Cardiac septum (tissue), 1 donor: ENCODE results near the gene SLC4A2. TPM values are rescaled to one million over a fixed set of nuclear protein-coding genes. Genes with fewer than 3 reads are reported as not detected.
A peak's percentile ranks its signal among the peaks of the same experiment; 100 is the strongest.

ENCODE experiments used
- DNase-seq: peaks from one replicate; pipeline ENCODE4 v3.0.0-alpha.2; 2020; ENCODE audit warnings: low spot score
- intact Hi-C: fragments of 100-400 bp; cut with DNase I; formaldehyde crosslinking; loops from one replicate; pipeline ENCODE4 v1.14.0; 2022
- total RNA-seq: library from RNA; stranded (reverse); fragmentation: NEBNext Ultra II Directional; extraction: Animal tissue kit (Norgen Biotek cat#: 25700); gene quantifications from one replicate; pipeline ENCODE4 v1.2.1, GENCODE V29; 2021
- donor health status: DM: no; HTN: no; CAD: no.

The SLC4A2 gene
- total RNA-seq, 1 donor from 2014 or later: 83.4 TPM

DNA sequence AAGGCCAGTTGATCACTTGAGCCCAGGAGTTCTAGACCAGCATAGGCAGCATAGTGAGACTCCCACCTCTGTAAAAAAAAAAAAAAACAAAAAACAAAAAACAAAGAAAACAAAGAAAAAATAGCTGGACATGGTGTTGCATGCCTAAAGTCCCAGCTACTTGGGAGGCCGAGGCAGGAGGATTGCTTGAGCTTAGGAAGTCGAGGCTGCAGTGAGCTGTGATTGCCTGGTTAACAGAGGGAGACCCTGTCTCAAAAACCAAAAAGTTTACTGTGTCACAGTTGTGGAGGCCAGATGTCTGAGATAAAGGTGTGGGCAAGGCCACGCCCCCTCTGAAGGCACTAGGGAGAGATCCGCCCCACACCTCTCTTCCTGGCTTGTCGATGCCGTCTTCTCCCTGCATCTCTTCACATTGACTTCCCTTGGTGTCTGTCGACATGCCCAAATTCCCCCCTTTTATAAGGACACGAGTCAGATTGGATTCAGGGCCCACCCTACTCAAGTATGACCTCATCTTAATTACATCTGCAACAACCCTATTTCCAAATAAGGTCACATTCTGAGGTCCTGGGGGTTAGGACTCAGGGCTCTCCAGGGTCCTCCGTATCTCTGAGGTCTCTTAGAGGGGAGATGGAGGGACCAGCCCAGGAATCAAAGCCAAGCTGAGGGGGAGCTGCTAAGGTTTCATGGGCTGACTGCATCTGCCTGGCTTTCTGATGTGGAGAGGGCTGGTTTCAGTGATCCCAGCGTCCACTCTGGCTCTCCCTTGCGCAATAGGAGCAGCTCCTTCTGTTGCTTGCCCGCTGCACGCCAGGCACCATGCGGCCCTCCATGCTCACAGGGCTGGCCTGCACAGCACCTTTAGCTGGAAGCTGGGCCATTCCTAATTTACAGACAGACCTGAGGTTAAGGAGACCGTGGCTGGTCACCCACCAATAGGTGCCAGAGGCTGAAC lies 50.0 kb downstream of the SLC4A2 start:
- intact Hi-C loops: loop anchor here (5.0 kb wide), 2 partner anchors 82 to 207 kb away; partner anchors contain the start of gene ABCB8
- DNase-seq: no peak

DNA sequence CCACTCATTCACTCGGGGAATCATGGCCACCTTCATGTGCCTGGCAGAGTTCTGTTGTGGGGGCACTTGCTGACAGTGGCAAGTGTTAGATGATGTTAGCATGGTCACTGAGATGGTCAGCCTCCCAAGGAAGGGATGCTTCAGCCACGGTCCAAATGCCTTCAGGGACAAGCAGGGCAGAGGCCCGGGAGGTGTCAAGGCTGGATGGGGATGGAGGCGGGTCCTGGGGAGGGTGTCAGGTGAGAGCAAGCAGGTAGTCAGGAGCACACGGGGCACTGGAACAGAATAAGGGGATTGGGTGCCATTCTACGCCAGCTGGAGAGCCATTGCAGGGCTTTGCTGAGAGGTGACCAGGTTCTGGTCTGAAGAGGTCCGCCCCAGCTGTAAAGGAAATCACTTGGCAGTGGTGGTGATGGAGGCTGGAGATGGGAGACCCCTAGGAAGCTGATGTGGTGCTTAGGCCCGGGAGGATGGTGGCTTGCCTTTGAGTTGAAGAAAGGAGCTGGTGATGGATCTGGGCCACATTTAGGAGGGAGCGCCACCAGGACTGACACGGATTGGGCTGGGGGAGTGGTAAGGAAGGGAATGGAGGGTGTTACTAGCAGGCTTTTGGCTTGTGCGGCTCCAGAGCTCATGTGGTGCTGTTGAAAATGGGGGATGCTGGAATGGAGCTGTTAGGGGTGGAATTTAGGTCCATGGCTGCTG lies 51.0 kb downstream of the SLC4A2 start:
- intact Hi-C loops: loop anchor here (5.0 kb wide), 2 partner anchors 83 to 208 kb away; partner anchors contain the start of gene ABCB8
- DNase-seq: no peak

DNA sequence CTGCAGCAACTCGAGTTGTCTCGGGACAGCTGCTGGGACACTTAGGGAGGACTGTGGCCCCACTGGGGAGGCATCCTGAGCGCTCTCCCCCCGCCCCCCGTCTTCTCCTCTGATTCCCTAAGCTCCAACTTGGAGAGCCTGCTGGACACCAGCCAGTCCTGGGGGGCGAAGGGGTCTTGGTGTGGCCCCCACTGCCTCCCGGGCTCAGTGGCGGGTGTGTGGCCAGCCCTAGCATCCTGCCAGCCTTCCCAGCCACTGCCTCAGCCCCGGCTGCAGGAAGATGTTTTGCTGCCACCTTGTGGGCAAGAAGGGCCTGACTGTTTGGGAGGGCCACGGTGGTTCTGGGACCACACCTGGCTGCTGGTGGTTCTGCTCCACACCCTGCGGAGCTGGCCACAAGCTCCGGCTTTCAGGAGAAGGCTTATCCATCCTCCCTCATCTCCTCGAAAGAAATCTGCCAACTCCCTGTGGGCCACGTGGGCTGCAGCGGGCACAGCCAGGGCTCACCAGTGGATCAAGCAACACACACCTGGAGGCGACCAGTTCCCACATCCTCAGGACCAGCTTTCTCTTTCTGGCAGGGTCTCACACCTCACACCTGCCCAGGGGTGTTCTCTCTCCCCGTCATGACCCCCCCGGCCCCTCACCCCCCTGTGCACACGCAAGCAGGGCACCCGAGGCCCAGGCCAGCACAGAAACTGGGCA lies 51.7 kb downstream of the SLC4A2 start:
- intact Hi-C loops: loop anchor here (5.0 kb wide), 2 partner anchors 84 to 209 kb away; partner anchors contain the start of gene ABCB8
- DNase-seq: peak; percentile 89

DNA sequence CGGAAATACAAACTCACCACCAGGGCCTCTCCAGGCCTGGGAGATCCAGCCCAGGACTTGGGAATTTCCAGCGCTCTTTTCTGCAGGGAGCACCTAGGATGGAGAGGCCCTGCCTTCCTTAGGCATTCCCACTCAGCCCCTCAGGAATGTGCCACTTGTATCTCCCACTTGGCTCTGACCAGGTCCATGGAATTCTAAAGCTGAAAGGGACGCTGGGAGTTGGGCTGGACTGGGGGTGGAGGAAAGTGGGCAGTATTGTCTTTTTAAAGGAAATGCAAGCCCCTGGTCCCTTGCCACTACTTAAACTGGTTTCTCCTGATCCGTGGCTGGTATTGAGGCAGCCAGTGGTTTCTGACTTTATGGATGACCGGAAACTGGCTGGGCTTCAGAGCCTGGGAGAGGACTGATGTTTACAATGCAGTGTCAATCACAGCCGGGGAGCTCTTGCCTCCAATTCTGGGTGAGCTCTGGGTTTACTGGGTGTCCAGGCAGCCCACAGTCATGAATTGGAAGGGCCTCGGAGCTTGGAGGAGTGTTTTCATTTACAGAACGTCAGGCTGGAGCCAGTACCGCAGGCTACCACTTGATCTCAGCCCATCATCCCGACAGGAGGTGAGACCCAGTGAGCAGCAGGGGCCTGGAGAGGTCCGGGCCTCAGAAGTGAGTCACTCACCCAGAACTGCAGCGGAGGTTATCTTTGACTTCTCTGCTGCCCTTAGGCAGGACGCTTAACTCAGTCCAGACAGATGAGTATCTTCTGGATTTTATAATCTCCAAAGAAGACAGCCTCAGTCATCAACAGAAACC lies 54.2 kb downstream of the SLC4A2 start:
- DNase-seq: no peak
- intact Hi-C loops: loop anchor here (5.0 kb wide), 2 partner anchors 86 to 211 kb away; partner anchors contain the start of gene ABCB8

DNA sequence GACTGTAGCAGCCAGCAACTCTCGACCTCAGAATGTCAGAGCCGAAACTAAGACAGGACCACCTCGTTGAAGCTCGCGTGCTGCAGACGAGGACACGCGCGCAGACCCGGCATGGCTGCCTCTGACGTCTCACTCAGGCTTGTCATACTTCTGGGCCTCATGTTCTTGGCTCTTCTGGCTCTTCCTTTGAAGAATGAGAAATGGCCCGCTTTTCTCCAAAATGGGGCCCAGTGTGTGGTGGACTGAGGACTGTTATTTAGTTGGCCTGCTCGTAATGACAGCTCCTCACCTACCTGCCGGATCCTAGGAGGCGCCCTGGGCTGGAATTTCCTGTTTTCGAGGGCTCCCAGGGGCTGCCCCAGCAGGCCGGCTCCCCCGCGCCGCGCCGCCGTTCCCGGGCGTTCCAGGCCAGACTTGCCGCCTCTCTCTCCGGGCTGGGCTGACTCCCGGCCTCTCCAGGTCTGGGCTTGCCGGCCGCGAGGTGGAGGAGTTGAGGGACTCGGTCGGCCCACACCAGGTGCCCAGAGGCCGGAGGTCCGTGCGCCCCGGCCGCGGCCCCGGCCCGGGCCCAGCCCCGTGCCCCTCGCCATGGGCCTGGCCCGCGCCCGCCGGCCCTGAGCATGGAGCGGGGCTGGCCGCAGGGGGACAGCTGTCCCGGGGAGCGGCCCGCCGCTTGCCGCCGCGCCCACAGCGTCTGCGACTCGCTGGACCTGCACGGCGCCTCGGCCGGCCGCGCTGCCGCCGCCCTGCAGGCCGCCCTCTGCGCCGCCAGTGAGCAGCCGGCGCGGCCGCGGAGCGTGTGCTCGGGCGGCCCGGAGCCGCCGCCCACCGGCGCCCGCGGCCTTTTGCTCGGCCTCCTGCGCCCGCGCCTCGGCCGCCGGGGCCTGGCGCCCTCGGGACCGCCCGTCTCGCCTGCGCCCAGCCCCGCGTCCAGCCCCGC lies 55.0 kb downstream of the SLC4A2 start:
- no peak for DNase-seq
- intact Hi-C loops: loop anchor here (5.0 kb wide), 2 partner anchors 87 to 212 kb away; partner anchors contain the start of gene ABCB8

DNA sequence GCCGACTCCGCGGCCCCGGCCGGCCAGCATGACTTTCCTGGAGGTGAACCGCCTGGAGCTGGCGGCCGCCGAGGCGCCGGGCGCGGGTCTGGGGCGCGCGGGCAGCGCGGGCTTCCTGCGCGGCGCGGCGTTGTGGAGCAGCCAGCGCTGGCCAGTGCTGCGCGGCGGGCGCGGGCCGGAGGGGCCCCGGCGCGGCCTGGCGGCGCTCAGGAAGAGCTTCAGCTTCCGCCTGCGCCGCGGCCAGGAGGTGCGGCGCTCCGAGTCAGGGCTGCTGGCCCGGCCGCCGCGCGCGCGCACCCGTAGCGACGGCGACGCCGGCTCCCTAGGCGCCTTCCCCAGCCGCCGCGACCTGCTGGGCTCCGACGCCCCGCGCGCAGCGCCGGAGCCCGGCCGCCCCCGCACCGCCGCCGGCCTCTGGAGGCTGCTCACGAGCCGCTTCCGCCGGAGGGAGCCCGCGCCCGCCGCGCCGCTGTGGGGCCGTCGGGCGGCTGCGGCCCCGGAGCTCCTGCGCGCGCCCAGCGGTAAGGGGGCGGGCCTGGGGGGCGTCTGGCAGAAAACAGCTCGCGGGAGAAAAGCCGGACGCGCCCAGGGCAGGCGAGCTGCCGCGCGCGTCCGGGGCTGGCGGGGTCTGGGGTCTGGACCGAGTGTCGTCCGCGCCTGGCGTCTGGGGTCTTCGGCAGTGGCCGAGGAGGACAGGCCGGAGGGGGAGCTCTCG lies 55.9 kb downstream of the SLC4A2 start:
- no peak for DNase-seq
- intact Hi-C loops: no loop called here

DNA sequence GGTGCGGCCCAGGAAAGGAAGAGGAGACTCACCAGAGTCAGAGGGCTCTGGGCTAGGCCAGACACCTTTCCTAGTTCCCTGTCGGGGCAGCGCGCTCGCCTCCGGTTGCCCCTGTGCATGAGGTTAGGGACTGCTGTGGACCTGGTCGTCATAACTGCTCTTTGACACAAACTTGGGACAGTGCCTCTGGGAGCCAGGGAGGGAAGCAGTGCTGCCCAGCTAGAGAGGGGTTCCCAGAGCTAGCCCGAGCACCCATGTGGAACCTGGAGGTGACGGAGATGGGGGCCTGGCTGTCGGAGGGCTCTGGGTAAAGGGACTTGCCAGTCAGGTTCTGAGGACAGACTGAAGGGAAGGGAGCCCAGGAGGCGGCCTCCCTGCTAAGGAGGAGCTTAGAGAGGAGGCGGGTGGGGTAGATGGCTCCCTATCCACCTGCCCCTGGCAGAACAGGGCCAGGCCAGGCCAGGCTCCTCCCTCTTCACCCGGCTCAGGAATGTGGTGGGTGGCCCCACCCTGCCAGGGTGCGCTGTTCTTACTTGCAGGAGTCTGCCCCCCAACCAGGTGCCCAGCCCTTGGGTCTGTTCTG lies 56.5 kb downstream of the SLC4A2 start:
- intact Hi-C loops: no loop called here
- no peak for DNase-seq

DNA sequence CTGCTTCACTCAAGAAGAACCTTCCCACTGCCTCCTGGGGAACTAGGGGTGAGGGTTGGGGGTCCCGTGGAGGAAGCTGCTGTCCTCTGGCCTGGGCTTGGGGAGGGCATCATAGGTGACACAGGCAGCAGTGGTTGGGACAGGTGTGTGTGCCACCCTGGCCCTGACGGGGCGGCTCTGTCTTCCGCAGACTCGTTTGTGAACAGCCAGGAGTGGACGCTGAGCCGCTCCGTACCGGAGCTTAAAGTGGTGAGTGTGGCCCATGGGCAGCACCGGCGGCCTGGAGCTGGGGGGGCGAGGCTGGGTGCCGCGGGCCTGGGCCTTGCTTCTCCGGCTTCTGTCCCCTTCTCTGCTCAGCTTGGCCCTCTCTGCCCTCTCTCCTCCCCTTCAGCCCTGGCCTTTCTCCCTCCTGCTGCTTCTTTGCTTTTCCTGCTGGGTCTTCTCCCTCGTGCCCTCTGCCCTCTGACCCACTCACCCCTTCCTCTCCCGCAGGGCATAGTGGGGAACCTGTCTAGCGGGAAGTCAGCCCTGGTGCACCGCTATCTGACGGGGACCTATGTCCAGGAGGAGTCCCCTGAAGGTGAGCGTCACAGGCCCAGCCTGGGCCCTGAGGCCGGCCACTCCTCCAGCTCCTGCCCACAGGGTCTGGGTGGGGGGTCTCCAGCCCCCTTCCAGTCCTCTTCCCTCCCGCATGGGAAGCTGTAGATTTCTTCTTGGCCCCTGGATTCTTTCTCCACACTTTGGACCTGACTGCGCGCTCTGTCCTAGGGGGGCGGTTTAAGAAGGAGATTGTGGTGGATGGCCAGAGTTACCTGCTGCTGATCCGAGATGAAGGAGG lies 57.4 kb downstream of the SLC4A2 start:
- intact Hi-C loops: no loop called here
- no peak for DNase-seq

DNA sequence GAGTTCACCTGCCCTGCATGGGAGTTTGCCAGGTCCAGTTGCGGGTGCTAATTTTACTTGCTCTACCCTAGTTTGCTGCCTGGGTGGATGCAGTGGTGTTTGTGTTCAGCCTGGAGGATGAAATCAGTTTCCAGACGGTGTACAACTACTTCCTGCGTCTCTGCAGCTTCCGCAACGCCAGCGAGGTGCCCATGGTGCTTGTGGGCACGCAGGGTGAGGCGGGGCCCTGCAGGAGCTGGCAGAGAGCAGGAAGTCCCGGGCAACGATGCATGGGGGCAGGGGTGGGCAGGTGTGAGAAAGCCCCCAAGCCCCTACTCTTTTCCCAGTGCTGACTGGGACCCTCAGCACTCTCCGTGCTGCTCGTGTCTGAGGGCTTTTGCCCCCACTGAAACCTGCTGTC lies 58.2 kb downstream of the SLC4A2 start:
- intact Hi-C loops: no loop called here
- no peak for DNase-seq

DNA sequence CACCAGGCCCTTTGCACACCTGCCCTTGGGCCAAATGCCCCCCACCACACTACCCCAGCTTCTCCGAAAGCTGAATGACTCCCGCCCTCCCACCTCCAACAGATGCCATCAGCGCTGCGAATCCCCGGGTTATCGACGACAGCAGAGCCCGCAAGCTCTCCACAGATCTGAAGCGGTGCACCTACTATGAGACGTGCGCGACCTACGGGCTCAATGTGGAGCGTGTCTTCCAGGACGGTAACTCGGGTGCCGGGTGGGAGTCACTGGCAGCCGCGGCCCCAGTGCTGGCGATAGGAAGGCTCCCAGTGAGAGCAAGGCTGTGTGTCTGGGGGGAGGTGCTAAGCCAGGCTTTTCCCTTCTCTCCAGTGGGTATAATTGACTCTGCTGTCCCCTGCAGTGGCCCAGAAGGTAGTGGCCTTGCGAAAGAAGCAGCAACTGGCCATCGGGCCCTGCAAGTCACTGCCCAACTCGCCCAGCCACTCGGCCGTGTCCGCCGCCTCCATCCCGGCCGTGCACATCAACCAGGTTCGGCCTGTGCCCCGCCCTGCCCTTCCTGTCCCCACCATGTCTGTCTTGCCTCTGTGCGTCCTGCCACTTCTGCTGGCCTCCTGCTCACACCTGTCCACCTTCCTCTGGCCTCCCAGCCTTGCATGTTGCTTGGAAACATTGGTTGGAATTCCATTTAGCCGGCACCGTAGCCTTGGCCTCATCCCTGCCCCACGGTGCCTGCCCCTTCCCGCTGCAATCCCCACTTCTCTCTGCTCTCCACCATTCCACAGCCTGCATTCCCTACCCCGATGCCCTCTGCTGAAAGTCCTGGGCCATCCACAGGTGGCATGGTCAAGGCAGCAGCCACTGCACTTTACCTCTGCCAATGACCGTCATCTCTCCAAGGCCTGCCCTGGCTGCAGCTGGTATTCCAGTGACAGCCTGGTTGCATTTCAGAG lies 59.0 kb downstream of the SLC4A2 start:
- intact Hi-C loops: no loop called here
- DNase-seq: no peak

DNA sequence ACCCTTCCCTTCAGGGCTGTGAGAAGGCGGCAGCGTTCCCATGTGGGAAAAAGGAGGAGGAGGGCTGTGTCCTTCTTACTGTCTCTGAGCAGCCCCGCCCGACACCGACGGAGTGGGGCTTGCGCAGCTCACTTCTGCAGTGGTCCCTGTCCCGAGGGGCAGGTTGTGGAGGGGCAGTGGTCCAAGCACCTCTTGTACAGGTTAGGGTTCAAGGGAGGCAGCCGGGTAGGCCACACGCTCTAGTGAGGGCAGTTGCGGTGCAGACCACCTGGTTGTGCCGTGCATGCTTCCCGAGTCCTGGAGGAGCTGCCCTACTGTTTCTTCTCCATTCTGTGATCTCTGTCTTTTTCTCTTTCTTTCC lies 59.6 kb downstream of the SLC4A2 start:
- intact Hi-C loops: no loop called here
- DNase-seq: no peak

DNA sequence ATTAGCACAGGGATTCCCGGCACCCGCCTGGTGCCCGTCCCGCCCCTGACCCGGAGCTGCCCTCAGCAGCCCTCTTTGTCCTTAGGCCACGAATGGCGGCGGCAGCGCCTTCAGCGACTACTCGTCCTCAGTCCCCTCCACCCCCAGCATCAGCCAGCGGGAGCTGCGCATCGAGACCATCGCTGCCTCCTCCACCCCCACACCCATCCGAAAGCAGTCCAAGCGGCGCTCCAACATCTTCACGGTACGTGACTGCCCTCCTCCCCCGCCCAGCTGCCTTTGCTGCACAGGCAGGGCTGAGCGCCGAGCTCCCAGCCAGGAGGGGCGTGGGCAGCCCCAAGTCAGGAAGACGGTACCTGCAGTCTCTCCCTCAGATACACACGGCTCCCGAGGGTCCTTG lies 60.5 kb downstream of the SLC4A2 start:
- intact Hi-C loops: no loop called here
- no peak for DNase-seq

DNA sequence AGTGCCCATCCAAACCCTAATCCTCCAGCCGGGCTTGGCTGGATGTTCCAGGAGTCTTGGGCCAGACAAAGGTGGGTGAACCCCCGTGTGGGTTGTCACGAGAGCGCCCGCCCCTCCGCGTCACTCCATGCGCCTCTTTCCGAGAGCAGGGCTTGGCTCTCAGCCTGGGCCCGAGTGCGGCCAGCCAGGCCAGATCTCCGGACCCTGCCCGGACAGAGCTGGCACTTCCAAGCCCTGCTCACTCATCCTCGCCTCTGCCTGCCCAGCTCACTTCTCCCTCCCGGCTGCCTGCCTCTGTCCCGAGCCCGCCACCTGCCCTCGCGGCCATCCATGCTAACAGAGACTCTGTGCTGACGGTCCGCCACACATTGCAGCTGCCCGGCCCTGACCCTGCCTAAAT lies 61.5 kb downstream of the SLC4A2 start:
- no peak for DNase-seq
- intact Hi-C loops: no loop called here

DNA sequence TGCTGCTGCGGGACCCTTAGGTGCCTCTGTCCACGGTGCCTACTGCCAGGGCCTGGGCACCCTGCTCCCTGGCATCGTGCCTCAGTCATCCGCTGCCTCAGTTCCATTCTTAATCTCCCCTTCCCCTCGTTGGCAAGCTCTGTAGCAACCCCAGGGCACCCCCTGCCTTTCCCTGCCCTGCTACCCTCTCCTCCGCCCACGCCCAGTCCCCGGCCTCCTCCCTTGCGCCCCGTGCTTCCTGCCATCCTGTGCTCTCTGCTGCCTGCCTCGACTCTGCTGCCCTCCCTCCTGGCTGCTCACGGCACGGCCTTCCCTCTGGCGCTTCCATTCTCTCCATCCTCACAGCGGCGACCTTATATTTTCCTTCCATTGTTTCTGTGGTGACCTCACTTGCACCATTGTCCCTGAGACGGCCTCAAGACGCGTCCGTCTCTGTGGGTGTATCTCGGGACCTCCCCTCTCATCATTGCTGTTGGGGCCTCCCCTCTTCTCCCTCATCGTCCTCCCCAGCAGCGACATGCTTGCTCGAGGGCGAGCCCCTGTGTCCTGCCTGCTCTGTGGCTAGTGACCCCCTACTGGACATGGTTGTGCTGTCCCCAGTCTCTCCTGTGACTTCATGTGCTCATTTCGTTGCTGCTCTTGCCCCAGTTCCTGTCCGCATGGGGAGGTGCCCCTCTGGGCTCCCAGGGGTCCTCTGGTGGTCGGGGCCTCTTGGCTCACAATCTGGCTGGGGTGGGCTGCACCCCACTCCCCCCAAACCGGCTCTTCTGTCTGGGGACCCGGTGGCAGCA lies 62.2 kb downstream of the SLC4A2 start:
- intact Hi-C loops: loop anchor here (2.0 kb wide), 1 partner anchor 181 kb away; no protein-coding TSS in a partner anchor
- DNase-seq: no peak
